Middle frontal gyrus (tissue), 1 donor: ENCODE measurements around the gene EXOC4.

ENCODE experiments used
- DNase-seq: peaks from one replicate; pipeline ENCODE4 v3.0.0-alpha.2; 2015; ENCODE audit warnings: low spot score; ENCODE audit errors: extremely low spot score

EXOC4 gene

DNA sequence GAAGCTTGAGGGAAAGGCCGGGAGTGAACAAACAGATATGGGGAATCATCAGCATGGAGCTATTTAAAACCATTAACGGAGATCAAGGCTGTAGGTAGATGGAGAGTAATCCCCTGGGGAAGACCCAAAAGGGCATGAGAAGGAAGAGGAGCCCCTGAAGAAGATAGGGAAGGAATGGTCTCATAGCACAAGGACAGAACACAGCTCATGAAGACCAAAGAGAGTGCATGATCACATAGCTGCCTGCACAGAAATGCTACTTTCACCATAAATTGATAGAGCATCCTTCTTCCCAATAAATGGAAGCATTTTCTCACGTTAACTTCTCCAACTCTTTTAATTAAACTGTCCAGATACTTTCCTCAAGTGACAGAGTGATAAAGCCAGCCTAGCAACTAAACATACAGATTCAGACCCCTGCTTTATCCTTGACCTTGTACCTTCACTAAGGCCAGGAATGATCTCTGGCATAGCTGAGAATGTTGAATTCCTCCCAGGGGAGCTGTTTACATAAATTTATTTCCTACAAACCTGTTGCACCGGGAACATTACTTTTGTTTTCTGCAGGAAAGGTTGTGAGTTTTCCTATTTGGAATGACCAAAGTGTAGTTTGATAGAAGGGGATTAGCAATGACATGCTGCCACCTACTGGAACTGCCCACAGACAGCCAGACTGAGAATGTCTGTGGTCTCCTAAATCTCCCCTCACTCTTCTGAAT, 763.5 kb downstream of the EXOC4 start:
- no peak for DNase-seq

DNA sequence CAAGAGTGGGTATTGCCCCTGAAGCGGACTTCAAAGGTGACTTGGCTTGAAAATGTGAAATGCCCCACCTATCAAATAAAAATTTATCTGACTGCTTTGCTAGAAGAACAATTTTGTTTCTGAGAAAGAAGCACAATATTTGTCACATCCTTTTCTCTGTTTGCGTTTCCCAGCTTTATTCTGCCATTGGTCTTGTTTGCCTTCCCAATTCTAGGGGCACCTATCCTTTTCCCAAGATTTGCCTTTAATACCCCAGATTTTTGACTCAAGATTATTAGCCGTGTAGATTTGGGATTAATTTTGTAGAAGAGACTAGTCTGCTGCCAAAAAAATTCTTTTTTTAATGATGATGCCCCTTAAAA, 764.0 kb downstream of the EXOC4 start:
- no peak for DNase-seq

DNA sequence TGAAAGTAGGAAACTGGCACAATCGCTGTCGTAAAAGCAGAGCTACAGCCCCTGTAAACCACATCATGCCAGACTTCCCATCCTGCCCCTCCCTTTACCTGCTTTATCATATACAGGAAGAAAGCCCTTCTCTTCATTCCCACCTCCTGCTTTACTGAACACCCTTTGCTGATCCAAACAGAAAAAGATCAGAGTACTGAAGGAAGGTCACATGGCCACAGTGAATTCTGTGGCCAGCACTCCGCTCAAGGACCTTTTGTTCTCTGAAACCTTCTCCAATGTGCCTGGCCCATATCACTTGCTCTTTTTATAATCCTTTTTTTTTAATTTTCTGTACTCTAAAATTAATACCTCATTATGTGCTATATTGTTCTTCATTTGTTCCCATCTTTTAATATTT, 765.4 kb downstream of the EXOC4 start:
- no peak for DNase-seq

DNA sequence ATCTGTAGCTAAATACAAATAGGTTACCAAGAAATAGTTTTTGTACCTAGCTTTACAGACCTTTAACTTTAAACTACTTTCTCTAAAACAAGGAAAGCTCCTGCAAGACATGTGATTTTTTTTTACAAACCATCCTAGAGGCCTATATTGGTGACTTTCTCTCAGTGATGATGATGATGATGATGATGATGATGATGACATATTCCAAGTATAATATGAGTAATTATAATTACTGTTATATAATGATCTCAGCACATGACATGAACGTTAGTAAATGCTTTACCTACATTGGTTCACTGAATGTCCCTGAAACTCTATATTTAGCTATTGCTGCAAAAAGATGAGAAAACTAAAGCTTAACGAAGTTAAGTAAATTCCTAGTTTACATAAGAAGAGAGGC, 766.4 kb downstream of the EXOC4 start:
- no peak for DNase-seq

DNA sequence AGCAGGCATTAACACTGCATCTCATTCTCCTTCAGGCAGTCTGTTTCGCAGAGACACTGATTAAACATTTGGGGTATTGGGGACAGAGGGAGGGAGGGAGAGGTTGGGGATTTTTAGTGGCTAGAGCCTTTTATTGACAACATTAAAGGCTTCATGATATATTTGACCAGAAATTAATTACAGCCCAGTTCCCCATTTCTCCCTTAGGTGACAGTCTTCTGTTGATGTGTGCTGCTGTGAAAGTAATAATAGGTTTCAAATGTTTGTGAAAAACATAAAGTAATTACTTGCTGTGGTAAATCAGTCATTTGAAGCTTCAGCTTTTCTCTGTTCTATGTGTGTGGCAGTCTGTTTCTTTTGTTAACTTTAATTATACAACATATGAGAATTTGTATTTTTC, 769.0 kb downstream of the EXOC4 start:
- no peak for DNase-seq

DNA sequence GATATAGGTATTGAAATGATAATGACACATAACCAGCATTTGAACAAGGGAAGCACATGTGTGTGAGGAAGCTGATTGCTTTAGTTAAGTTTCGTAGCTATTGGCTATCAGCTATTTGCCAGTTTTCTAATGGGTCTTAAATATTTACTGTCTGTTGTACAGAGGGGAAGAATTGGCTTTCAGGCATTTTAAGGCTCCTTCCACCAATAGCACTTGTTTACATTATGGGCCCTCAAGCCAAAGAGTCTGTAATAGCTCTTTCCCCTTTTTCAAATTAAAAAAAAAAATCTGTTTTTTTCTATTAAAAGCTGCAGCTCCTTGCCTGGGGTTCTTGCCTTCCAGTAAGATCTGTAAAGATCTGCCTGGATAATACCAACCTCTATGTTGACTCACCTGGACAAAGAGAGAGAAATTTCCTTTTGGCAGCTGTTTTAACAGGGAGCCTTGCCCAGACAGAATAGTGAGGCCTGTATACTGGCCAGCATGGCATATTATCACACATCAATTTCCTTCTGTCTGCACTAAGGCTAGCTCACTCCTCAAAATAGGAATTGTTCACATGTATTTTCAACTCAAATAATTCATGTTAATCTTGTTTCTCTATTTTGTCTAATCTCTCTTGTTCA, 769.5 kb downstream of the EXOC4 start:
- no peak for DNase-seq

DNA sequence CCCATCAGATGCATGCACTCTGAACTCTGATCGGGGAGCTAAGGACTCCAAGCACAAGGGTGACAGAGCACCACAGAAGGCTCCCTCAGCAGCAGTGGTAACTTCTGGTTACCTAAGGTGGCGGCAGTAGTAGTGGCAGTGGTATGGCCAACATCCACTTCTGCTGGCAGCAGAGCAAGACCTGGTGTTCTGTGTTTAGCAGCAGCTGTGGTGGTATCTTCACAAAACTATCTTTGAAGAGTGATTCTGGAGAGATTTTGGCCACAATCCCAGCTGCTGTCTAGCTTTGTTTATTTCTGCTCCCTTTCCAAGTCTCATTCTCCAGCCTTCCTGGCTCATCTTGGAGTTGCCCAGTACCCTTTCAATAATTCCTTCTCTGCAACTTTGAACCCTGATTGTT, 771.9 kb downstream of the EXOC4 start:
- no peak for DNase-seq

DNA sequence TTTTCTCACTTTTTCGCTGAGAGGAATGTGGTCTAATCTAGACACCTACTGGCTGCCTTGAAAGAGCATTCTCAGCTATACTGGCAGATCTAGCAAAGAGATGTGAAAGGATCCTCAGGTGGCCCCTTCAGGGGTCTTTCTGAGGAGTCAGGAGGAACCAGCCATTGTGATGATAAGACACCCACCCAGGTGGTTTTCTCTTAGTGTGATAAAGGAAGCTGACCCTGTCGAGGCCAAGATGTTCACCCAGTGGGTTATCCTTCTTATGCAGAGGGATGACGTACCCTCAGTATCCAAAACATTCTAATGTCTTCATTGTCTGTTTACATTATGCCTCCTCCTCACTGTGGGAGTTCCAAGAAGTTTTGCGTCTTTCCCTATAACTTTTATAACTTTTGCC, 776.0 kb downstream of the EXOC4 start:
- DNase-seq, result no peak

DNA sequence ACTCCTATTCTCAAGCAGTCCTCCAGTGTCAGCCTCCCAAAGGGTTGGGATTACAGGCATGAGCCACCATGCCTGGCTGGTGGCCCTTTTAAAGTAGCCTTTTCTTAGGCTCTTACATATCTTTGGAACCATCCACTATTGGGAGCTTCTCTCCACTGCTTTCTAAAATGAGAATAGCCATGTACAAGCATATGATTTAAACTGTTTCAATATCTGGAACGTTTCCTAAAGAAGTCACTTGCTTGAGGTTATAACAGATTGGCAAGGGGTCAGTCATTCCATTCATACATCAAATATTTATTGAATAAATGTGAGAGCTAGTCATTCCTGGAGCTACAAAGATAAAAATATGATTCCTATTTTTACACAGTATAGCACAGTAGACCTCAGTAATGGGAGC, 776.9 kb downstream of the EXOC4 start:
- DNase-seq, result no peak

DNA sequence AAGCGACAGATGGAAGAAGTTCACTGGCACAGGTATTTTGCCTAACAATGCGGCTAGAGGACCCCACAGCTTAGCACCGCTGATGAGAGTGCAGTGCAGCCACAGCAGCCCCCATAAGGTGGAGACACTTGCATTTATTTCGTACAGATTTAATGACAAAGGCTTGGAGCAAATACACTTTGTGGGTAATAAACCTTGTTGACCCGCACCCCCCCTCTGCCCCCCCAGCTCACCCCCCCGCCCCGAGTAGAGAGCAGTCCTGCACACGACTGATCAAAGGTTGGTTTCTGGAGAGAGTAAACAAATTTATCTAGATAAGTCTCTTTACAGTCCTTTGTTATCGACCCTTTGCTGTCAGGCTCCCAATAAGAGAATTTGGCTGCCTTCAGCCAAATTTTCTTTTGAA, 777.6 kb downstream of the EXOC4 start:
- DNase-seq, result no peak

DNA sequence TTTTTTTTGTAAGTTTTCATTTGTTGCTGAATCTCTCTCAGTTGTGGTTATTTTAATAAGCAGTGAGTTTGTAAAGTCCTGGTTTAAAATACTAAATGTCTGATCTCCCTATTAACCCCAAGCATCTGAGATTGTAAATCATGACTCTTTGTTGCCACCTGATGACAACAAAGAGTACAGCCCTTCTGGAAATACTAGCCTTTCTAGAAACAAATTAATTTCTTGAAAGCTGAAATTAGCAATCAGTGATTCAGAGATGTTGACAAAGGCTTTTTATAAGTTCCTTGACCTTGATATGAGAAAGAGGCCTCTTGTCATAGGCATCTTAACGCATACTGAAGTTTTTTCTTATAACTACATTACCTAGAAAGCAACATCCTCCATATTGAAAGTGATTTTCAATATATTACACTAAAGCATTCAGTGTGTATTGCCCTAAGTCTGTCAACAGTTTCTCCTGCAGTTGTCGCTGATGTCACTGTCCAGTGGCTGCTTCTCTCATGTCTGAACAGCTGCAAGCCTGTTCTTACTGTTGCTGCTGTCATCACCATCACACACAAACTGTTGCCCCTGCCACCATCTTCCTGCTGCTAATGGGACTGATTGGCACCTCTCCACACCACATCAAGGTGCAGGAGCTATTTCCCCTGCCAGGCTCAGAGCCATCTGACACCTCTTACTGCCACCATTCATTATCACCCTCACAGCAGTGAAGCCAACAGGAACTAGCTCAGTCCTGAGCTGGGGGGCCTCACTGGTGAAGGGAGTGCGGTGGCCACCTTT, 779.1 kb downstream of the EXOC4 start:
- DNase-seq, result no peak

DNA sequence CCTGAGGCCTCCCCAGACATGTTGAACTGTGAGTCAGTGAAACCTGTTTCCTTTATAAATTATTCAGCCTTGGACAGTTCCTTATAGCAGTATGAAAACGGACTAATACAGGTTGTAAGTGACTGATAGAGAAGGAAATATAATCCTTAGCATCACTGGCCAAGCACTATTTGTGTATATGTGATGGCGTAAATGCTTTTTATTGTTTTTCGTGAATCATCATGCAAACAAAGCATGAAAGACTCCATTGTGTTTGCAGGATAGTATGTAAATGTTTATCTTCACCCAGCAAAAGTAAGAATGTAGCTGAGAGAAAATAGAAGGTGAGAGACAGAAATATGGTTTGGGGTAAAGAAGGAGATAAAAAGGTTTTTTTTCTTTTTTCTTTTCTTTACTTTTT, 781.8 kb downstream of the EXOC4 start:
- DNase-seq, result no peak

DNA sequence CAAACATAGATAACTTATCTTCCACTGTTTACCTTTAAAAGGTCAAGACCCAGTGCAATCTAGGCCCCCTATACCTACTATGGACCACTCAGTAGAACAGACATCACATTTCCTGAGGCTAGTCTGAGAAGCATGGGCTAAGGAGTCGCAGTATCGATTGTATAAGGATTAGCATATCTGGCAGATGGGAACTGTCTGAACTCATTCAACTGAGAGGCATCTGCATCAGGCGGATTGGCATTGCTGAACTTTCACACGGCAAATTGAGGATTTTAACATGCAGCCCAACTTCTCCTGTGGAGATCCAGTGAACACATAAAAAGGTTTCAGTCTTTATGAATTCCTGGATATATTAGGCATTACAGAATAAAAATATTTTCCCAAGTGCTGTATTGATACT, 785.1 kb downstream of the EXOC4 start:
- no peak for DNase-seq

DNA sequence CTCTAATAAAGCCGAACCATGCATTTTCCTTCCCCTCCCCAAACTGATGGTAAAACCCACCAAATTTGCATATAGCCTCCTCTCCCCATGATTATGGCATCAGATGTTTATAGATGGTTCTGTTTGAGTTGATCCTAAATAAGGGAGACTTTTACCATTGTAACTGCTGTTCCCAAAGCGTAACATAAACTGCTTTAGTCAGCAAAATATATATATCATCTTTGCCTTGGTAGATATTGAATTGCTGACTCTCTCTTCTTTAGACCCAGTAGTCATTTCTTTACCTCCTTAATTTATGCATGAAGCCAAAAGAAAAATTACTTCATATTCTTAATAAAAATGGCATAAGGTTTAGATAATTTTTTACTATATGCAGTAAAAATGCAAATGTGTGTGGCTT, 788.1 kb downstream of the EXOC4 start:
- no peak for DNase-seq

DNA sequence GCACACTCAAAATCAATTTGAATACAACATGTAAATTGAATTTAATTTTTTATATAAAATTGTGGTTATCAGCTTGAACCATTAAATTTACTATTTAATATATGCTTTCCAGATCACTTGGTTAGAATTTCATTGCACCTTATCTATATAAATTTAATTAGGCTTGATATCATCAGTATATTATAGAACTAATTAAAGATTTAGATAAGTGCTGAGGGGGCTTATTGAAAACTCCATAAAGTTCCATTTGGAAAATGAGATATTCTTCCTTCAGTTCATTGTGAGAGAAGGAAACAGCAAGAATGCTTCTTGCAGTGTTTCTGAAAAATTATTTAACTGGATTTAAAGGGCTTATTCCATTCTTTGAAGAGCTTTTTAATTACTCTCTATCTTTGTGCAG, 788.6 kb downstream of the EXOC4 start:
- DNase-seq, result no peak

DNA sequence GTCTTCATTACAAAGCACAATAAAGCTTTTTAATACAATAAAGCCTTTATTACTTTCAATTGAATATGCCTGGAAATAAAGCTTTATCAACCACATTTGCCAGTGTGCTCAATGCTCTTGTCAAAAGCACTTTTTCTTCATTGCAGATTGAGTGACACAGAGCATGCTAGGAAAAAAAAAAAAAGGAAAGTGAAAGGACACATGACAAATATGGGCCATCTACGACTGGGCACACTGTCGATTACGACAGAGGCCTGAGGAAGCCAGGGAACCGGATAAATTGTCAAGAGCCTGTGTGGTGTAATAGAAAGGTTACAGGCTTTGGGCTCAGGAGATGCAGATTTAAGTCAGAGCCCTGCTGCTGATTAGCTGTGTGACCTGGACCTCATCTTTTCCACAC, 789.4 kb downstream of the EXOC4 start:
- no peak for DNase-seq

DNA sequence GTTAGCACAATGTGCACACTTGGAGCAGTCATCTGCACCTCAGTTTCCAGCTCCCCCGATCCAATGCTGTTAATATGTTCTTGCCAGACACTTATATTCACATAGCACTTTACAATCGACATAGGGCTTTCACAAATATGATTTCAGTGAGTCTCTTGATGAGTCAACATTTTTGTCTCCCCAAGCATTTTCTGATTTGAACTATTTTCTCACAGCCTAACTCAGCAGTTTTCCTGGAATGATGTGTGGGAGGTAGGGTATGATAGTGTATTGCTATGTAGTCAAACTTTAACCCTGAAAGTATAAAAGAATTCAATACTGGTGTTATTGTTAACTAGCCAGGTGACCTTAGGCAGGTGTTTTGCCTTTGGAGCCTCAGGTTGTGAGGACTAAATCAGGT, 791.8 kb downstream of the EXOC4 start:
- DNase-seq, result no peak

DNA sequence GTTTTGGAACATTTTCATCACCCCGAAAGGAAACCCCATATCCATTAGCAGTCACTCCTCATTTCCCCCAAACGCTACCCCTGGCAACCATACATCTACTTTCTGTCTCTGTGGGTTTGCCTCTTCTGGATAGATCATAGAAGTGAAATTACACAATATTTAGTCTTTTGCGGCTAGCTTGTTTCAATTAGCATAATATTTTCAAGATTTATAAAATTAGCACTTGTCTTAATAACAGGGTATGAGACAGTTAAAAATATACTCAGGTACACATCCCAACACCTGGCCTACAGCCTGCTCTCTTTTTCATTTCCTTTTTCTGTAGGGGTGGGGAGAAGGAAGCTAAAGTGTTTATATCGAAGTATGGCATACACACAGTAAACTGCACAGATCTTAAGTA, 792.8 kb downstream of the EXOC4 start:
- DNase-seq, result no peak

DNA sequence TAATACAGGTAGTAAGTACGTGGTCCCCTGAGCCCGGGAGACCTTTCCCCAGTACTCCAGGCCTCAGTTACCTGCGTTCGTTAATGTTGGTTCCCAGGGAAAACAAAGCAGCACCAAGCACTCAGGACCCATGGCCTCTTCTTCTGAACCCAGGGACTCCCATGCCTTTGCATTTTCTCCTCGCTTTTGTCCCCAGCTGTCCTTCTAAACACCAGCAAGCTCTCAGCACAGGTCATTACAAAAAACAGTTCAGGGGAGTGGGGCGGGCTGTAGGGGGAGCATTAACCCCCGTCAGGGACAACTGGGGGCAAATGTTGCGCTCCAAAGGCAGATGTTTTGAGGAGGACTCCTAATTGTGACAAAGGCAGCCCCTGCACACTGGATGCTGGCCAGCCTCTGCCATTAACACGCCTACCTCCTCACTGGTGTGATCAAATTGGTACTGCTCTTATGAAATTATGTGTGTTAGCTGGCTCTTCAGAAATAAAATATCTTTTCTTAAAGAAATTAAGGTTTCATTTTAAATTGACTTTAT, 793.8 kb downstream of the EXOC4 start:
- no peak for DNase-seq

DNA sequence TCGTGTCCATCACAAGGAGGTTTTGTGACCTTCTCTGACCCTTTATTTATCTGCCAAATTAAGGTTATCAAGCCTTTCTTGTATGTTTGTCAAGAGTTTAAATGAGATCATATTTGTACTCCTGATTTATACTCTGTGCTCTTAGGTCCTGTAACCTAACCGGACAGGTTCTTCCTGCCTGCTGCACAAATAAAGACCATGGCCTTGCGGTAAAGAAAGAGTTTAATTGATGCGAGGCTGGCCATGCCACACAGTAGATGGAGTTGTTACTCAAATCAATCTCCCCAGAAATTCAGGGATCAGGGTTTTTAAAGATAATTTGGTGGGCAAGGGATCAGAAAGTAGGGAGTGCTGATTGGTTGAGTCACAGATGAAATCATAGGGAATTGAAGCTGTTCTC, 794.8 kb downstream of the EXOC4 start:
- no peak for DNase-seq

DNA sequence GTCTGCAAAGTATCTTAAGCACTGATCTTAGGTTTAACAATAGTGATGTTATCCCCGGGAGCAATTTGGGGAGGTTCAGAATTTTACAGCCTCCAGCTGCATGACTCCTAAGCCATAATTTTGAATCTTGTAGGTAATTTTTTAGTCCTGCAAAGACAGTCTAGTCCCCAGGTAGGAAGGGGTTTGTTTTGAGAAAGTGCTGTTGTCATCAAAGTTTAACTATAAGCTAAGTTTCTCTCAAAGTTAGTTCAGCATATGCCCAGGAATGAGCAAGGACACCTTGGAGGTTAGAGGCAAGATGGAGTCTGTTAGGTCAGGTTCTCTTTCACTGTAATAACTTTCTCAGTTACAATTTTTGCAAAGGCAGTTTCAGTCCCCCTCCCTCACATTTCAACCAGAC, 795.3 kb downstream of the EXOC4 start:
- DNase-seq, result no peak

DNA sequence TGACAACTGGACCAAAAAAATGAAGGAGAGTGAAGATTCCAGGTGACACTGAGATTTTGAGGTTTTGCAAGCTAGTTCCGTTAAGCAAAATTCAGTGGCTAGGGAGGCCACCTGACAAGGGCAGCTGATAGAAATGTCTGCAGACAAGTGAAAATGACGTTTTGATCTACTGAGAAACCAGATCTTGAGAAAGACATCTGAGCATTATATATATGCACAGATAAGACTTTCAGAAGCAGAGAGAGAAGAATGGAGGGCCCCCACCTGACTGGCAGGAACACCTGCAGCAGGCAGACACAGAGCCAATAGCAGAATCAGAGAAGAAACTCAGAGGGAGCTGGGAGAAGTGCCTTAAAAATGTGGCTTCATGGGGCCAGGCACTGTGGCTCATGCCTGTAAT, 798.1 kb downstream of the EXOC4 start:
- DNase-seq, result no peak

DNA sequence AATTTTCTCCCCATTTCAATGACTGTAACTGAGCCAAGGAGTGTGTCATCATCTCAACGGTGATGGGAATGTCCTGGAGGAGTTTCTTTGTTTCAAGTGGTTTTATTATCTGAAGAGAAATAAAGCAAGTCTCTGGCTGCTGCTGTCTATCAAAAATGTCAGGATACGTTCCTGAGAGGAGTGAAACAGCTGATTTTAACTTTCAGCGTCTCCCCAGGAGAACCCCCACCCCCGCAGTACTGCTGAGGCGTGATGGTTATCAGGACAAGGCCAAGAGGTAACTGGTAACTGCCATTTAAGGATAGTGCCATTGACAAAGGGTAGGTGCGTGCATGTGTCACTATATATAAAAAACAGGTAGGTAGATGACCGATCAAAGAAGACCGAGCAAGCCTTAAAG, 803.9 kb downstream of the EXOC4 start:
- DNase-seq, result no peak
